K562 (cell line): ENCODE data around the gene PRKAG1. TPM values are rescaled to one million over a fixed set of nuclear protein-coding genes. Genes with fewer than 3 reads are reported as not detected.

Source experiments
- REST ChIP-seq, 2 experiments: fragments of 450-650 bp; formaldehyde crosslinking in 1 of 2; IDR thresholded peaks; 2 replicates each; pipeline versions ENCODE4 v1.4.0 to v1.6.1; 2014 to 2020; ENCODE audit warnings: mild to moderate bottlenecking in 2 of 2, borderline replicate concordance in 1 of 2, low read depth in 1 of 2
- ZBTB40 ChIP-seq, 2 experiments: fragments of 450-650 bp in 1 of 2; sonication (generic) in 1 of 2; formaldehyde crosslinking in 1 of 2; IDR thresholded peaks; 2 replicates each; pipeline versions ENCODE4 v1.7.1 to v1.9.0; 2016 to 2022; ENCODE audit warnings: inconsistent platforms in 1 of 2, mild to moderate bottlenecking in 1 of 2, missing genetic modification reagents in 1 of 2
- ZBTB49 ChIP-seq: sonication (generic); formaldehyde crosslinking; IDR thresholded peaks from 2 replicates; pipeline ENCODE4 v1.8.0; 2022; ENCODE audit warnings: missing genetic modification reagents, mild to moderate bottlenecking, borderline replicate concordance
- ZNF143 ChIP-seq: sonication (generic); formaldehyde crosslinking; IDR thresholded peaks from 2 replicates; pipeline ENCODE4 v1.9.0; 2022; ENCODE audit warnings: mild to moderate bottlenecking, missing genetic modification reagents
- polyA plus RNA-seq, 8 experiments: library from polyadenylated mRNA; depleted of rRNA in 4 of 8; stranded (reverse) in 5 of 8; unstranded in 3 of 8; fragments of >200 nt; fragmentation: Nextera tagmentation in 2 of 8; fragmentation: Illumina TruSeq in 1 of 8; extraction: Ambion mirVana in 2 of 8; extraction: Trizol in 1 of 8; gene quantifications; 2 replicates each; pipeline versions ENCODE4 v1.2.1 to v1.2.3, GENCODE V29; 2011 to 2014; ENCODE audit warnings: inconsistent platforms in 1 of 8, missing spikeins in 1 of 8
- total RNA-seq, 7 experiments: library from RNA; depleted of rRNA in 6 of 7; stranded (reverse); fragments of >200 nt in 6 of 7; fragmentation: Illumina TruSeq in 2 of 7; extraction: Trizol in 2 of 7; gene quantifications; 2 replicates each; pipeline versions ENCODE4 v1.2.1 to v1.2.3, GENCODE V29; 2011 to 2021; ENCODE audit warnings: low replicate concordance in 1 of 7

The PRKAG1 gene
- total and polyA plus RNA-seq, 9 of the 15 experiments (the other 6 are each of a cell fraction or from before 2014, with no cell fraction given) = 51.1 to 126 (median 79.1) TPM

- TF ChIP-seq ZBTB40 (IDR thresholded peaks at IDR 0.05) (no peak), ZBTB40 (CRISPR knock-in tag; IDR thresholded peaks at IDR 0.05) (no peak), ZBTB49 (CRISPR knock-in tag) (no peak), REST (IDR thresholded peaks at IDR 0.05; ENCODE audit: borderline replicate concordance) (peak; percentile 40; the same call in 1 of the 2 replicates), REST (CRISPR knock-in tag; IDR thresholded peaks at IDR 0.05; ENCODE audit: low read depth) (no peak), ZNF143 (CRISPR knock-in tag) (no peak)
Observed at GRCh38 chr12:48995086-48995879, 23.3 kb downstream of the PRKAG1 start (continued).
